GM23338 (cell line): ENCODE measurements around the gene ZNF333. TPM values are rescaled to one million over a fixed set of nuclear protein-coding genes. Genes with fewer than 3 reads are reported as not detected.
"Not testable (repeated sequence)": the region's sequence is repeated elsewhere in the genome, so short reads cannot be mapped to it uniquely, and the experiment has no call there.

ENCODE experiments used
- ATAC-seq: fragments of 200-7000 bp; cut with Tn5 transposase; 3 replicates; pipeline ENCODE4 v1.9.1; 2020
- DNase-seq: peaks from one replicate; pipeline ENCODE4 v3.0.0-alpha.2; 2015; ENCODE audit warnings: low spot score
- H2AFZ ChIP-seq: fragments of 200-600 bp; sonication (generic); 2 replicates; pipeline ENCODE4 v1.8.0; 2016; ENCODE audit warnings: antibody characterized with exemption, mild to moderate bottlenecking, moderate library complexity
- H3F3A ChIP-seq: fragments of 200-600 bp; sonication (generic); replicated peaks from 2 replicates; pipeline ENCODE4 v1.8.0; 2017; ENCODE audit warnings: antibody characterized with exemption, mixed run types, low read depth
- H3K27ac ChIP-seq: fragments of 200-600 bp; sonication (generic); 2 replicates; pipeline ENCODE4 v1.6.1; 2016; ENCODE audit warnings: low read depth
- H3K27me3 ChIP-seq: fragments of 200-600 bp; sonication (generic); 2 replicates; pipeline ENCODE4 v1.8.0; 2016; ENCODE audit warnings: mild to moderate bottlenecking, mixed run types, moderate library complexity; ENCODE audit not compliant: insufficient read depth
- H3K36me3 ChIP-seq: fragments of 200-600 bp; sonication (generic); 2 replicates; pipeline ENCODE4 v1.8.0; 2016; ENCODE audit warnings: mild to moderate bottlenecking; ENCODE audit not compliant: insufficient read depth
- H3K4me1 ChIP-seq: fragments of 200-600 bp; sonication (generic); 2 replicates; pipeline ENCODE4 v1.8.0; 2016; ENCODE audit warnings: mild to moderate bottlenecking, moderate library complexity; ENCODE audit not compliant: insufficient read depth
- H3K4me2 ChIP-seq: fragments of 200-600 bp; sonication (generic); 2 replicates; pipeline ENCODE4 v1.7.1; 2017; ENCODE audit warnings: mixed run types
- H3K4me3 ChIP-seq: fragments of 200-600 bp; sonication (generic); 2 replicates; pipeline ENCODE4 v1.6.1; 2016; ENCODE audit warnings: mixed run types
- H3K79me2 ChIP-seq: fragments of 200-600 bp; sonication (generic); replicated peaks from 2 replicates; pipeline ENCODE4 v1.8.0; 2017; ENCODE audit warnings: mild to moderate bottlenecking; ENCODE audit not compliant: insufficient read depth
- H3K9me2 ChIP-seq: fragments of 200-600 bp; sonication (generic); 2 replicates; pipeline ENCODE4 v1.8.0; 2017; ENCODE audit not compliant: insufficient read depth
- H4K20me1 ChIP-seq: fragments of 200-600 bp; sonication (generic); replicated peaks from 2 replicates; pipeline ENCODE4 v1.8.0; 2017; ENCODE audit warnings: mild to moderate bottlenecking; ENCODE audit not compliant: insufficient read depth
- H3K27ac Mint-ChIP-seq: 2 replicates; pipeline ENCODE4 v1.8.0; 2020; ENCODE audit warnings: inconsistent platforms, mild to moderate bottlenecking, moderate library complexity, mixed read lengths
- H3K27me3 Mint-ChIP-seq: 3 replicates; pipeline ENCODE4 v1.8.0; 2022; ENCODE audit warnings: low read depth, mild to moderate bottlenecking, moderate library complexity, mixed read lengths, inconsistent platforms; ENCODE audit not compliant: insufficient read depth, poor library complexity
- H3K36me3 Mint-ChIP-seq: 3 replicates; pipeline ENCODE4 v1.8.0; 2021; ENCODE audit warnings: low read depth, mild to moderate bottlenecking, inconsistent platforms, moderate library complexity, mixed read lengths
- H3K4me1 Mint-ChIP-seq: 3 replicates; pipeline ENCODE4 v1.8.0; 2020; ENCODE audit warnings: mild to moderate bottlenecking, inconsistent platforms, mixed read lengths
- H3K4me3 Mint-ChIP-seq: 3 replicates; pipeline ENCODE4 v1.8.0; 2021; ENCODE audit warnings: moderate library complexity, mild to moderate bottlenecking, inconsistent platforms, mixed read lengths
- H3K9me3 Mint-ChIP-seq: 3 replicates; pipeline ENCODE4 v1.8.0; 2020; ENCODE audit warnings: moderate library complexity, mild to moderate bottlenecking, inconsistent platforms, mixed read lengths
- CTCF ChIP-seq, 2 experiments: fragments of 200-600 bp in 1 of 2; sonication (generic) in 1 of 2; conservative IDR thresholded peaks; 2 replicates each; pipeline versions ENCODE4 v1.5.1 to v1.6.1; 2016 to 2017; ENCODE audit warnings: antibody characterized with exemption in 2 of 2, low read depth in 2 of 2, mild to moderate bottlenecking in 2 of 2, moderate library complexity in 1 of 2
- EZH2 ChIP-seq: fragments of 200-600 bp; sonication (generic); IDR thresholded peaks from one replicate; pipeline ENCODE4 v1.8.0; 2017; ENCODE audit warnings: antibody characterized with exemption, mild to moderate bottlenecking, low read depth; ENCODE audit not compliant: unreplicated experiment
- EZH2phosphoT487 ChIP-seq: fragments of 200-600 bp; sonication (generic); IDR thresholded peaks from one replicate; pipeline ENCODE4 v1.8.1; 2018; ENCODE audit warnings: antibody characterized with exemption; ENCODE audit not compliant: unreplicated experiment
- NANOG ChIP-seq: IDR thresholded peaks from 2 replicates; pipeline ENCODE4 v1.6.1; 2016; ENCODE audit warnings: antibody characterized with exemption, borderline replicate concordance
- ZNF114 ChIP-seq: fragments of 250-450 bp; sonication (Bioruptor Pico); IDR thresholded peaks from 2 replicates; pipeline ENCODE4 v1.5.0; 2020; ENCODE audit warnings: mild to moderate bottlenecking, moderate library complexity
- polyA plus RNA-seq: library from polyadenylated mRNA; unstranded; fragments of >200 nt; fragmentation: Nextera tagmentation; extraction: Ambion mirVana; gene quantifications from 2 replicates; pipeline ENCODE4 v1.2.1, GENCODE V29; 2016
- total RNA-seq: library from RNA; depleted of rRNA; stranded (reverse); fragments of >200 nt; shearing (Covaris generic); gene quantifications from 2 replicates; pipeline ENCODE4 v1.2.3, GENCODE V29; 2014
- TF ChIP-seq, protein P1 (sequence below): fragments of 250-450 bp; sonication (Bioruptor Pico); IDR thresholded peaks from 2 replicates; pipeline ENCODE4 v1.5.0; 2020; ENCODE audit warnings: mild to moderate bottlenecking, moderate library complexity

ZNF333 gene
- total and polyA plus RNA-seq, 2 experiments from 2014 or later, result 7.2 to 21.6 TPM

DNA sequence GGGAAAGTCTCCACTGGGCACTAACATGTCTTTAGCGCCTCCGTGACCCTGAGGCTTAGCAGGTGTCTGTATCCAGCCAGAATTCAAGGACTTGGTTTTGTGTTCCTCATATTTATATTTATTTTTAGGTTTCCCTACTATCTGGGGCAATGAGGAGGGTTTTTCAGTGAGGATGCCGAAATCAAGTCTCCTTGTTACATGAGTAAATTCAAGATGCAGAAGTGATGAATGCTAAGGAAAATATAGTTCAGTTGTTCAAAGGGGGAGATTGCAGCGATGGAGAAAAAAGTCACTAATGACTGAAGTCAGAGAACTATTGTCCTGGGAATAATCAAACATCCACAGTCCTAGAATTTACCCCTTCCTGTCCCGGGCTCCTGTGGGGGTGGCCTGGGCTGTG is 89.3 kb downstream of the ZNF333 start (continued):
- TF ChIP-seq, protein P1, sequence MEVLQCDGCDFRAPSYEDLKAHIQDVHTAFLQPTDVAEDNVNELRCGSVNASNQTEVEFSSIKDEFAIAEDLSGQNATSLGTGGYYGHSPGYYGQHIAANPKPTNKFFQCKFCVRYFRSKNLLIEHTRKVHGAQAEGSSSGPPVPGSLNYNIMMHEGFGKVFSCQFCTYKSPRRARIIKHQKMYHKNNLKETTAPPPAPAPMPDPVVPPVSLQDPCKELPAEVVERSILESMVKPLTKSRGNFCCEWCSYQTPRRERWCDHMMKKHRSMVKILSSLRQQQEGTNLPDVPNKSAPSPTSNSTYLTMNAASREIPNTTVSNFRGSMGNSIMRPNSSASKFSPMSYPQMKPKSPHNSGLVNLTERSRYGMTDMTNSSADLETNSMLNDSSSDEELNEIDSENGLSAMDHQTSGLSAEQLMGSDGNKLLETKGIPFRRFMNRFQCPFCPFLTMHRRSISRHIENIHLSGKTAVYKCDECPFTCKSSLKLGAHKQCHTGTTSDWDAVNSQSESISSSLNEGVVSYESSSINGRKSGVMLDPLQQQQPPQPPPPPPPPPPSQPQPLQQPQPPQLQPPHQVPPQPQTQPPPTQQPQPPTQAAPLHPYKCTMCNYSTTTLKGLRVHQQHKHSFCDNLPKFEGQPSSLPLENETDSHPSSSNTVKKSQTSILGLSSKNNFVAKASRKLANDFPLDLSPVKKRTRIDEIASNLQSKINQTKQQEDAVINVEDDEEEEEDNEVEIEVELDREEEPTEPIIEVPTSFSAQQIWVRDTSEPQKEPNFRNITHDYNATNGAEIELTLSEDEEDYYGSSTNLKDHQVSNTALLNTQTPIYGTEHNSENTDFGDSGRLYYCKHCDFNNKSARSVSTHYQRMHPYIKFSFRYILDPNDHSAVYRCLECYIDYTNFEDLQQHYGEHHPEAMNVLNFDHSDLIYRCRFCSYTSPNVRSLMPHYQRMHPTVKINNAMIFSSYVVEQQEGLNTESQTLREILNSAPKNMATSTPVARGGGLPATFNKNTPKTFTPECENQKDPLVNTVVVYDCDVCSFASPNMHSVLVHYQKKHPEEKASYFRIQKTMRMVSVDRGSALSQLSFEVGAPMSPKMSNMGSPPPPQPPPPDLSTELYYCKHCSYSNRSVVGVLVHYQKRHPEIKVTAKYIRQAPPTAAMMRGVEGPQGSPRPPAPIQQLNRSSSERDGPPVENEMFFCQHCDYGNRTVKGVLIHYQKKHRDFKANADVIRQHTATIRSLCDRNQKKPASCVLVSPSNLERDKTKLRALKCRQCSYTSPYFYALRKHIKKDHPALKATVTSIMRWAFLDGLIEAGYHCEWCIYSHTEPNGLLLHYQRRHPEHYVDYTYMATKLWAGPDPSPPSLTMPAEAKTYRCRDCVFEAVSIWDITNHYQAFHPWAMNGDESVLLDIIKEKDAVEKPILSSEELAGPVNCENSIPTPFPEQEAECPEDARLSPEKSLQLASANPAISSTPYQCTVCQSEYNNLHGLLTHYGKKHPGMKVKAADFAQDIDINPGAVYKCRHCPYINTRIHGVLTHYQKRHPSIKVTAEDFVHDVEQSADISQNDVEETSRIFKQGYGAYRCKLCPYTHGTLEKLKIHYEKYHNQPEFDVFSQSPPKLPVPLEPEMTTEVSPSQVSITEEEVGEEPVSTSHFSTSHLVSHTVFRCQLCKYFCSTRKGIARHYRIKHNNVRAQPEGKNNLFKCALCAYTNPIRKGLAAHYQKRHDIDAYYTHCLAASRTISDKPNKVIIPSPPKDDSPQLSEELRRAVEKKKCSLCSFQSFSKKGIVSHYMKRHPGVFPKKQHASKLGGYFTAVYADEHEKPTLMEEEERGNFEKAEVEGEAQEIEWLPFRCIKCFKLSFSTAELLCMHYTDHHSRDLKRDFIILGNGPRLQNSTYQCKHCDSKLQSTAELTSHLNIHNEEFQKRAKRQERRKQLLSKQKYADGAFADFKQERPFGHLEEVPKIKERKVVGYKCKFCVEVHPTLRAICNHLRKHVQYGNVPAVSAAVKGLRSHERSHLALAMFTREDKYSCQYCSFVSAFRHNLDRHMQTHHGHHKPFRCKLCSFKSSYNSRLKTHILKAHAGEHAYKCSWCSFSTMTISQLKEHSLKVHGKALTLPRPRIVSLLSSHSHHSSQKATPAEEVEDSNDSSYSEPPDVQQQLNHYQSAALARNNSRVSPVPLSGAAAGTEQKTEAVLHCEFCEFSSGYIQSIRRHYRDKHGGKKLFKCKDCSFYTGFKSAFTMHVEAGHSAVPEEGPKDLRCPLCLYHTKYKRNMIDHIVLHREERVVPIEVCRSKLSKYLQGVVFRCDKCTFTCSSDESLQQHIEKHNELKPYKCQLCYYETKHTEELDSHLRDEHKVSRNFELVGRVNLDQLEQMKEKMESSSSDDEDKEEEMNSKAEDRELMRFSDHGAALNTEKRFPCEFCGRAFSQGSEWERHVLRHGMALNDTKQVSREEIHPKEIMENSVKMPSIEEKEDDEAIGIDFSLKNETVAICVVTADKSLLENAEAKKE (CRISPR knock-in tag), result no peak
- TF ChIP-seq CTCF (conservative IDR thresholded peaks at IDR 0.05; ENCODE audit: low read depth in 2 of 2) (no peak), EZH2phosphoT487 (no peak), ZNF114 (CRISPR knock-in tag) (no peak), EZH2 (no peak), NANOG (no peak)

DNA sequence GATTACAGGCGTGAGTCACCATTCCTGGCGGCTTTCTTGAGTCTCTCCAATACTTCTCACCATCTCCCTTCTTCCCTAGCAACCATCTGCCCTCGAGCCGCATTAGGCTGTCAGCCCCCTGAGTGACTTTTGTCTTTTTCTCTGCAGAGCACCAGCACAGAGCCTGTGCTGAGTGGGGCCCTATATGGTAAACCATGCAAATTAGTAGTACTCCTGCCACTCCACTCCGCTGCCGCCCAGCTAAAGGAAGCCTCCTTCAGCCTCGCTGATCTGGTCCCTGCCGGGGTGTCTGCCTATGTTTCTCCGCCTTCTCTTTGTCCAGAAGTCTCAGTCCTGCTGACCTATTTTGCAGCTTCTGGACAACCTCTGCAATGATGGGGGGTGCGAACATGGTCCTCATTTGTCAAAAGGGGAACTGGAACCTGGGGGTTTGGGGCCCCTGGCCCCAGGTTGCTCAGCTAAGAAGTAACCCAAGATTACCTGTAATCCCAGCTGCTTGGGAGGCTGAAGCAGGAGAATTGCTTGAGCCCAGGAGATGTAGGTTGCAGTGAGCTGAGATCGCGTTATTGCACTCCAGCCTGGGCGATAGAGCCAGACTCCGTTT is 90.9 kb downstream of the ZNF333 start:
- not testable (repeated sequence) for H3K4me1 ChIP-seq, H3K27ac ChIP-seq, H3K27me3 ChIP-seq, H3F3A ChIP-seq, H3K36me3 ChIP-seq, H3K79me2 ChIP-seq, H3K36me3 Mint-ChIP-seq, H2AFZ ChIP-seq, H3K4me3 Mint-ChIP-seq, H3K4me2 ChIP-seq, H3K9me3 Mint-ChIP-seq, H3K9me2 ChIP-seq, DNase-seq, H3K27ac Mint-ChIP-seq, H3K4me3 ChIP-seq, H4K20me1 ChIP-seq
- Mint-ChIP-seq H3K27me3 (peaks cover 12% of the 10 kb centered on the region), H3K4me1 (peaks cover 19% of the 10 kb centered on the region)
- ATAC-seq, result peak; percentile 18

DNA sequence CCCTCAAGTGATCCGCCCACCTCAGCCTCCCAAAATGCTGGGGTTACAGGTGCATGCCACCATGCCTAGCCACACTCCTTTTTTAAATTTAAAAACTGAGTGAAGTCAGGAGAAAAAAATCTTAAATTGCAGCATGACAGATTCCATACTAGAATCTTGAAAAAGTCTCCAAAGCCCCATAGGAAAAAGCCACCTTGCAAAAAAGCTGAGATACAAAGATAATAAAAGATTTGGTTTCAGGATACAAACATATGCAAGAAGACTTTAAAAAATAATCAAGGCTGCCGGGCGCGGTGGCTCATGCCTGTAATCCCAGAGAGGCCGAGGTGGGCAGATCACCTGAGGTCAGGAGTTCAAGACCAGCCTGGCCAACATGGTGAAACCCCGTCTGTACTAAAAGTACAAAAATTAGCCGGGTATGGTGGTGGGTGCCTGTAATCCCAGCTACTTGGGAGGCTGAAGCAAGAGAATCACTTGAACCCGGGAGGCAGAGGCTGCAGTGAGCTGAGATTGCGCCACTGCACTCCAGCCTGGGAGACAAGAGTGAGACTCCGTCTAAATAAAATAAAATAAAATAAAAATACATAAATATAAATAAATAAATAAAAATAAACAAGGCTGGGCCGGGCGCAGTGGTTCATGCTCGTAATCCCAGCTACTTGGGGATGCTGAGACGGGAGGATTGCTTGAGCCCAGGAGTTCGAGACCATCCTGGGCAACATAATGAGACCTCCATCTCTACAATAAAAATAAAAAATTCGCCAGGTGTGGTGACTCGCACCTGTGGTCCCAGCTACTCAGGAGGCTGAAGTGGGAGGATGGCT is 92.1 kb downstream of the ZNF333 start:
- not testable (repeated sequence) for H3K27ac ChIP-seq, H3K36me3 Mint-ChIP-seq, H3K36me3 ChIP-seq, H3K79me2 ChIP-seq, ATAC-seq, H3K27me3 ChIP-seq, DNase-seq, H3K4me3 Mint-ChIP-seq, H3F3A ChIP-seq, H3K27ac Mint-ChIP-seq, H3K27me3 Mint-ChIP-seq, H2AFZ ChIP-seq, H4K20me1 ChIP-seq, H3K4me3 ChIP-seq, H3K4me2 ChIP-seq, H3K9me2 ChIP-seq, H3K9me3 Mint-ChIP-seq, H3K4me1 ChIP-seq
- peaks cover 19% of the 10 kb centered on the region for H3K4me1 Mint-ChIP-seq
